HEK293 (cell line): ENCODE measurements around the gene SSTR3.

Source experiments
- BCL11A ChIP-seq: fragments of 450-650 bp; formaldehyde crosslinking; IDR thresholded peaks from 2 replicates; pipeline ENCODE4 v1.5.1; 2016; ENCODE audit warnings: low read depth, missing biosample characterization, missing genetic modification characterization
- KLF16 ChIP-seq: fragments of 450-650 bp; formaldehyde crosslinking; IDR thresholded peaks from 2 replicates; pipeline ENCODE4 v1.5.1; 2017; ENCODE audit warnings: missing biosample characterization, missing genetic modification characterization
- KLF8 ChIP-seq: fragments of 450-650 bp; formaldehyde crosslinking; IDR thresholded peaks from 2 replicates; pipeline ENCODE4 v1.5.1; 2016; ENCODE audit warnings: missing biosample characterization, missing genetic modification characterization
- PRDM1 ChIP-seq: fragments of 450-650 bp; formaldehyde crosslinking; IDR thresholded peaks from 2 replicates; pipeline ENCODE4; 2016; ENCODE audit warnings: missing biosample characterization, missing genetic modification characterization
- SP2 ChIP-seq: fragments of 450-650 bp; formaldehyde crosslinking; IDR thresholded peaks from 2 replicates; pipeline ENCODE4 v1.5.1; 2016; ENCODE audit warnings: missing biosample characterization, missing genetic modification characterization
- SP3 ChIP-seq: fragments of 450-650 bp; formaldehyde crosslinking; IDR thresholded peaks from 2 replicates; pipeline ENCODE4 v1.5.1; 2016; ENCODE audit warnings: missing biosample characterization, missing genetic modification characterization
- YY1 ChIP-seq: fragments of 450-650 bp; formaldehyde crosslinking; IDR thresholded peaks from 2 replicates; pipeline ENCODE4 v1.5.1; 2018; ENCODE audit warnings: missing biosample characterization, missing genetic modification characterization
- ZBTB8A ChIP-seq: fragments of 450-650 bp; formaldehyde crosslinking; IDR thresholded peaks from 2 replicates; pipeline ENCODE4 v1.5.1; 2016; ENCODE audit warnings: missing biosample characterization, missing genetic modification characterization
- ZNF138 ChIP-seq: fragments of 450-650 bp; formaldehyde crosslinking; IDR thresholded peaks from 2 replicates; pipeline ENCODE4 v1.5.1; 2016; ENCODE audit warnings: missing biosample characterization, missing genetic modification characterization, borderline replicate concordance
- ZNF140 ChIP-seq: fragments of 450-650 bp; formaldehyde crosslinking; IDR thresholded peaks from 2 replicates; pipeline ENCODE4 v1.5.1; 2016; ENCODE audit warnings: missing biosample characterization, missing genetic modification characterization
- ZNF16 ChIP-seq: fragments of 450-650 bp; formaldehyde crosslinking; IDR thresholded peaks from 2 replicates; pipeline ENCODE4 v1.5.1; 2016; ENCODE audit warnings: low read depth, missing biosample characterization, missing genetic modification characterization
- ZNF2 ChIP-seq: fragments of 450-650 bp; formaldehyde crosslinking; IDR thresholded peaks from 2 replicates; pipeline ENCODE4 v1.5.1; 2016; ENCODE audit warnings: missing biosample characterization, missing genetic modification characterization
- ZNF211 ChIP-seq: fragments of 450-650 bp; formaldehyde crosslinking; IDR thresholded peaks from 2 replicates; pipeline ENCODE4 v1.5.1; 2016; ENCODE audit warnings: low read depth, missing biosample characterization, missing genetic modification characterization
- ZNF23 ChIP-seq: fragments of 450-650 bp; formaldehyde crosslinking; IDR thresholded peaks from 2 replicates; pipeline ENCODE4 v1.5.1; 2016; ENCODE audit warnings: missing biosample characterization, missing genetic modification characterization, borderline replicate concordance
- ZNF280C ChIP-seq: fragments of 450-650 bp; formaldehyde crosslinking; IDR thresholded peaks from 2 replicates; pipeline ENCODE4 v1.5.1; 2016; ENCODE audit warnings: missing biosample characterization, missing genetic modification characterization
- ZNF354C ChIP-seq: fragments of 450-650 bp; formaldehyde crosslinking; IDR thresholded peaks from 2 replicates; pipeline ENCODE4 v1.5.1; 2016; ENCODE audit warnings: missing biosample characterization, missing genetic modification characterization, low read depth, borderline replicate concordance
- ZNF416 ChIP-seq: fragments of 450-650 bp; formaldehyde crosslinking; IDR thresholded peaks from 2 replicates; pipeline ENCODE4 v1.5.1; 2016; ENCODE audit warnings: missing biosample characterization, missing genetic modification characterization
- ZNF423 ChIP-seq: fragments of 450-650 bp; formaldehyde crosslinking; IDR thresholded peaks from 2 replicates; pipeline ENCODE4 v1.5.1; 2016; ENCODE audit warnings: missing biosample characterization, missing genetic modification characterization
- ZNF488 ChIP-seq: fragments of 450-650 bp; formaldehyde crosslinking; IDR thresholded peaks from 2 replicates; pipeline ENCODE4 v1.5.1; 2016; ENCODE audit warnings: missing biosample characterization, missing genetic modification characterization
- ZNF501 ChIP-seq: fragments of 450-650 bp; formaldehyde crosslinking; IDR thresholded peaks from 2 replicates; pipeline ENCODE4 v1.5.1; 2016; ENCODE audit warnings: missing biosample characterization, missing genetic modification characterization
- ZNF514 ChIP-seq: fragments of 450-650 bp; formaldehyde crosslinking; IDR thresholded peaks from 2 replicates; pipeline ENCODE4 v1.5.1; 2016; ENCODE audit warnings: missing biosample characterization, missing genetic modification characterization
- ZNF530 ChIP-seq: fragments of 450-650 bp; formaldehyde crosslinking; IDR thresholded peaks from 2 replicates; pipeline ENCODE4 v1.5.1; 2016; ENCODE audit warnings: low read depth, missing biosample characterization, missing genetic modification characterization
- ZNF580 ChIP-seq: fragments of 450-650 bp; formaldehyde crosslinking; IDR thresholded peaks from 2 replicates; pipeline ENCODE4 v1.5.1; 2016; ENCODE audit warnings: missing biosample characterization, missing genetic modification characterization
- ZNF621 ChIP-seq: fragments of 450-650 bp; formaldehyde crosslinking; IDR thresholded peaks from 2 replicates; pipeline ENCODE4 v1.5.1; 2017; ENCODE audit warnings: missing biosample characterization, missing genetic modification characterization
- ZNF629 ChIP-seq: fragments of 450-650 bp; formaldehyde crosslinking; IDR thresholded peaks from 2 replicates; pipeline ENCODE4 v1.5.1; 2017; ENCODE audit warnings: missing biosample characterization, missing genetic modification characterization
- ZNF707 ChIP-seq: fragments of 450-650 bp; formaldehyde crosslinking; IDR thresholded peaks from 2 replicates; pipeline ENCODE4 v1.5.1; 2016; ENCODE audit warnings: missing biosample characterization, missing genetic modification characterization
- ZNF76 ChIP-seq: fragments of 450-650 bp; formaldehyde crosslinking; IDR thresholded peaks from 2 replicates; pipeline ENCODE4; 2016; ENCODE audit warnings: low read depth, missing biosample characterization, missing genetic modification characterization, borderline replicate concordance
- ZNF768 ChIP-seq: fragments of 450-650 bp; formaldehyde crosslinking; IDR thresholded peaks from 2 replicates; pipeline ENCODE4 v1.5.1; 2018; ENCODE audit warnings: missing biosample characterization, mild to moderate bottlenecking, missing genetic modification characterization
- TF ChIP-seq, protein P1 (sequence below): fragments of 450-650 bp; formaldehyde crosslinking; IDR thresholded peaks from 2 replicates; pipeline ENCODE4 v1.5.1; 2017; ENCODE audit warnings: missing biosample characterization, mild to moderate bottlenecking, missing genetic modification characterization, moderate library complexity
- TF ChIP-seq, protein P2 (sequence below): fragments of 450-650 bp; formaldehyde crosslinking; IDR thresholded peaks from 2 replicates; pipeline ENCODE4 v1.5.1; 2016; ENCODE audit warnings: missing biosample characterization, missing genetic modification characterization
- TF ChIP-seq, protein P3 (sequence below): fragments of 450-650 bp; formaldehyde crosslinking; IDR thresholded peaks from 2 replicates; pipeline ENCODE4 v1.5.1; 2016; ENCODE audit warnings: missing biosample characterization, missing genetic modification characterization
- TF ChIP-seq, protein P4 (sequence below): fragments of 450-650 bp; formaldehyde crosslinking; IDR thresholded peaks from 2 replicates; pipeline ENCODE4 v1.5.1; 2016; ENCODE audit warnings: missing biosample characterization, missing genetic modification characterization

Gene SSTR3

GRCh38 chr22:37199760-37200108 lies 12.5 kb downstream of the SSTR3 start (continued):
- TF ChIP-seq ZNF768 (tag by site-specific recombination) (no peak), SP3 (tag by site-specific recombination) (no peak), ZNF423 (tag by site-specific recombination) (no peak), ZNF211 (tag by site-specific recombination) (no peak), ZNF707 (tag by site-specific recombination) (no peak), ZNF629 (peak; percentile 6), ZNF76 (tag by site-specific recombination) (no peak), YY1 (tag by site-specific recombination) (no peak), PRDM1 (tag by site-specific recombination) (no peak), ZNF416 (tag by site-specific recombination) (no peak), KLF16 (no peak), ZNF530 (tag by site-specific recombination) (no peak), ZNF501 (tag by site-specific recombination) (no peak), ZNF514 (tag by site-specific recombination) (no peak), ZNF23 (no peak), KLF8 (tag by site-specific recombination) (no peak), BCL11A (tag by site-specific recombination) (no peak), ZNF488 (no peak), ZNF140 (no peak), ZBTB8A (tag by site-specific recombination) (no peak), ZNF16 (tag by site-specific recombination) (no peak), SP2 (tag by site-specific recombination) (no peak), ZNF138 (tag by site-specific recombination) (no peak), ZNF621 (no peak), ZNF280C (no peak), ZNF580 (peak; percentile 64; the same call in 1 of the 2 replicates), ZNF2 (no peak), ZNF354C (tag by site-specific recombination) (no peak)
- TF ChIP-seq, protein P1, sequence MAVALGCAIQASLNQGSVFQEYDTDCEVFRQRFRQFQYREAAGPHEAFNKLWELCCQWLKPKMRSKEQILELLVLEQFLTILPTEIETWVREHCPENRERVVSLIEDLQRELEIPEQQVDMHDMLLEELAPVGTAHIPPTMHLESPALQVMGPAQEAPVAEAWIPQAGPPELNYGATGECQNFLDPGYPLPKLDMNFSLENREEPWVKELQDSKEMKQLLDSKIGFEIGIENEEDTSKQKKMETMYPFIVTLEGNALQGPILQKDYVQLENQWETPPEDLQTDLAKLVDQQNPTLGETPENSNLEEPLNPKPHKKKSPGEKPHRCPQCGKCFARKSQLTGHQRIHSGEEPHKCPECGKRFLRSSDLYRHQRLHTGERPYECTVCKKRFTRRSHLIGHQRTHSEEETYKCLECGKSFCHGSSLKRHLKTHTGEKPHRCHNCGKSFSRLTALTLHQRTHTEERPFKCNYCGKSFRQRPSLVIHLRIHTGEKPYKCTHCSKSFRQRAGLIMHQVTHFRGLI (tag by site-specific recombination): no peak
- TF ChIP-seq, protein P2, sequence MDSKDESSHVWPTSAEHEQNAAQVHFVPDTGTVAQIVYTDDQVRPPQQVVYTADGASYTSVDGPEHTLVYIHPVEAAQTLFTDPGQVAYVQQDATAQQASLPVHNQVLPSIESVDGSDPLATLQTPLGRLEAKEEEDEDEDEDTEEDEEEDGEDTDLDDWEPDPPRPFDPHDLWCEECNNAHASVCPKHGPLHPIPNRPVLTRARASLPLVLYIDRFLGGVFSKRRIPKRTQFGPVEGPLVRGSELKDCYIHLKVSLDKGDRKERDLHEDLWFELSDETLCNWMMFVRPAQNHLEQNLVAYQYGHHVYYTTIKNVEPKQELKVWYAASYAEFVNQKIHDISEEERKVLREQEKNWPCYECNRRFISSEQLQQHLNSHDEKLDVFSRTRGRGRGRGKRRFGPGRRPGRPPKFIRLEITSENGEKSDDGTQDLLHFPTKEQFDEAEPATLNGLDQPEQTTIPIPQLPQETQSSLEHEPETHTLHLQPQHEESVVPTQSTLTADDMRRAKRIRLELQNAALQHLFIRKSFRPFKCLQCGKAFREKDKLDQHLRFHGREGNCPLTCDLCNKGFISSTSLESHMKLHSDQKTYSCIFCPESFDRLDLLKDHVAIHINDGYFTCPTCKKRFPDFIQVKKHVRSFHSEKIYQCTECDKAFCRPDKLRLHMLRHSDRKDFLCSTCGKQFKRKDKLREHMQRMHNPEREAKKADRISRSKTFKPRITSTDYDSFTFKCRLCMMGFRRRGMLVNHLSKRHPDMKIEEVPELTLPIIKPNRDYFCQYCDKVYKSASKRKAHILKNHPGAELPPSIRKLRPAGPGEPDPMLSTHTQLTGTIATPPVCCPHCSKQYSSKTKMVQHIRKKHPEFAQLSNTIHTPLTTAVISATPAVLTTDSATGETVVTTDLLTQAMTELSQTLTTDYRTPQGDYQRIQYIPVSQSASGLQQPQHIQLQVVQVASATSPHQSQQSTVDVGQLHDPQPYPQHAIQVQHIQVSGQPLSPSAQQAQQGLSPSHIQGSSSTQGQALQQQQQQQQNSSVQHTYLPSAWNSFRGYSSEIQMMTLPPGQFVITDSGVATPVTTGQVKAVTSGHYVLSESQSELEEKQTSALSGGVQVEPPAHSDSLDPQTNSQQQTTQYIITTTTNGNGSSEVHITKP (tag by site-specific recombination): peak; percentile 73
- TF ChIP-seq, protein P3, sequence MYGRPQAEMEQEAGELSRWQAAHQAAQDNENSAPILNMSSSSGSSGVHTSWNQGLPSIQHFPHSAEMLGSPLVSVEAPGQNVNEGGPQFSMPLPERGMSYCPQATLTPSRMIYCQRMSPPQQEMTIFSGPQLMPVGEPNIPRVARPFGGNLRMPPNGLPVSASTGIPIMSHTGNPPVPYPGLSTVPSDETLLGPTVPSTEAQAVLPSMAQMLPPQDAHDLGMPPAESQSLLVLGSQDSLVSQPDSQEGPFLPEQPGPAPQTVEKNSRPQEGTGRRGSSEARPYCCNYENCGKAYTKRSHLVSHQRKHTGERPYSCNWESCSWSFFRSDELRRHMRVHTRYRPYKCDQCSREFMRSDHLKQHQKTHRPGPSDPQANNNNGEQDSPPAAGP (tag by site-specific recombination): peak; percentile 22; the same call in 1 of the 2 replicates
- TF ChIP-seq, protein P4, sequence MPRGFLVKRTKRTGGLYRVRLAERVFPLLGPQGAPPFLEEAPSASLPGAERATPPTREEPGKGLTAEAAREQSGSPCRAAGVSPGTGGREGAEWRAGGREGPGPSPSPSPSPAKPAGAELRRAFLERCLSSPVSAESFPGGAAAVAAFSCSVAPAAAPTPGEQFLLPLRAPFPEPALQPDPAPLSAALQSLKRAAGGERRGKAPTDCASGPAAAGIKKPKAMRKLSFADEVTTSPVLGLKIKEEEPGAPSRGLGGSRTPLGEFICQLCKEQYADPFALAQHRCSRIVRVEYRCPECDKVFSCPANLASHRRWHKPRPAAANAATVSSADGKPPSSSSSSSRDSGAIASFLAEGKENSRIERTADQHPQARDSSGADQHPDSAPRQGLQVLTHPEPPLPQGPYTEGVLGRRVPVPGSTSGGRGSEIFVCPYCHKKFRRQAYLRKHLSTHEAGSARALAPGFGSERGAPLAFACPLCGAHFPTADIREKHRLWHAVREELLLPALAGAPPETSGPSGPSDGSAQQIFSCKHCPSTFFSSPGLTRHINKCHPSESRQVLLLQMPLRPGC: no peak
